Measurements from ENCODE around the gene STEAP1.
"Not testable (repeated sequence)": the region's sequence is repeated elsewhere in the genome, so short reads cannot be mapped to it uniquely, and the experiment has no call there.

The STEAP1 gene

DNA sequence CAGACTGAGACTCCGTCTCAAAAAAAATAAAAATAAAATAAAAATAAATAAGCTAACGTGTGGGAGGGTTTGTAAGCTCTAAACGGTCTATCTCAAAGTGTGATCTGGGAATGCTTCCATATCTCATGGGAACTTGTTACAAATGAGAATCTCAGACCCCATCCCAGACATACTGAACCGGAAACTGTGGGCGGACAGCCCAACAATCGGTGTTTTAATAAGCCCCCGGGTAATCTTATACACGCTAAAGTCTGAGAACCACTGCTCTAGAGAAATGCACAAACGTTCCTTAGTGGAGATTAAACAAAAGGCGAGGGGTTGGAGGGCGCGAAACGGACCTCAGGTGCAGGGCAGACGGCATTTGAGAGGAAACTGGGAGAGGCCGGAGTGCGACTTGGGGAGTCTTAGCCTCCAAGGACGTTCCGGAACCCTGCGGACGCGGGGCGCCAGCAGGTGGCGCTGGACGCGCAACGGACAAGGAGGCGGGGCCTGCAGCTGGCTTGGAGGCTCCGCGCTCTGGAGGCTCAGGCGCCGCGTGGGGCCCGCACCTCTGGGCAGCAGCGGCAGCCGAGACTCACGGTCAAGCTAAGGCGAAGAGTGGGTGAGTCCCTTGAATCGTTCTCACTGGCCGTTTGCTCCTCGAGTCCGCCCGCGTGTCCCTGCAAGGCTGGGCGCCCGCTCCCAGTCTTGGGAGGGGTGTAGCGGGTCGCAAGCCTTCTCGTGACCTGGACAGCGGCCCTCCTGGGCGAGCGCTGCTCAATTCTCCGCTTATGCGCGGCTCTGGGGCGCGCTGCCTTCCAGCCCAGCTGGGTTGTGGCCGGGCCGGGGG, at the start of gene STEAP1:
TSS of gene STEAP1 (plus strand) at position 527 of the 829 bp plus-strand sequence. CDS start 5,320 bp downstream, outside the sequence.
- H3K4me3 ChIP-seq (ENCODE audit: low read length), result peak within 1 kb of the TSS; percentile 53
- DNase-seq (ENCODE audit: low read depth), result peak; percentile 92
- TF ChIP-seq, protein P1, sequence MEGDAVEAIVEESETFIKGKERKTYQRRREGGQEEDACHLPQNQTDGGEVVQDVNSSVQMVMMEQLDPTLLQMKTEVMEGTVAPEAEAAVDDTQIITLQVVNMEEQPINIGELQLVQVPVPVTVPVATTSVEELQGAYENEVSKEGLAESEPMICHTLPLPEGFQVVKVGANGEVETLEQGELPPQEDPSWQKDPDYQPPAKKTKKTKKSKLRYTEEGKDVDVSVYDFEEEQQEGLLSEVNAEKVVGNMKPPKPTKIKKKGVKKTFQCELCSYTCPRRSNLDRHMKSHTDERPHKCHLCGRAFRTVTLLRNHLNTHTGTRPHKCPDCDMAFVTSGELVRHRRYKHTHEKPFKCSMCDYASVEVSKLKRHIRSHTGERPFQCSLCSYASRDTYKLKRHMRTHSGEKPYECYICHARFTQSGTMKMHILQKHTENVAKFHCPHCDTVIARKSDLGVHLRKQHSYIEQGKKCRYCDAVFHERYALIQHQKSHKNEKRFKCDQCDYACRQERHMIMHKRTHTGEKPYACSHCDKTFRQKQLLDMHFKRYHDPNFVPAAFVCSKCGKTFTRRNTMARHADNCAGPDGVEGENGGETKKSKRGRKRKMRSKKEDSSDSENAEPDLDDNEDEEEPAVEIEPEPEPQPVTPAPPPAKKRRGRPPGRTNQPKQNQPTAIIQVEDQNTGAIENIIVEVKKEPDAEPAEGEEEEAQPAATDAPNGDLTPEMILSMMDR (IDR thresholded peaks at IDR 0.05; ENCODE audit: insufficient read depth, low read depth, low read length, missing control alignments), result peak; percentile 69

DNA sequence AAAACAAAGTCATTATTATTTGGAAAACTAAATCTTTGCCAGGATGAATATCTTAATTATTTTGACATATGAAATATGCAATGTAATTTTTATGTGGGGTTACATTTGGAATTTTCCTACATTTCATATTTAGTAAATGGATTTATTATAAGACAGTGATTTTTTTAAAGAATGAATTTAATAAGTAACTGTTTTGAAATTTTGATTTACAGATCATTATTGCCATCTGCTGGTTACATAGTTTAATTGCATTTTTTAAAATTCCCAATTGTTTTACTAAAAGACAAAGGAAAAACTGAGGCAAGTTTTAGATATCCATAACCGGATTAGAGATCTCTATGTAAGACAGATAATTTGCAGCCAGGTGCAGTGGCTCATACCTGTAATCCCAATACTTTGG, 39.3 kb upstream of the STEAP1 start:
- not testable (repeated sequence) for H3K4me3 ChIP-seq (ENCODE audit: low read length); DNase-seq (ENCODE audit: low read depth)

DNA sequence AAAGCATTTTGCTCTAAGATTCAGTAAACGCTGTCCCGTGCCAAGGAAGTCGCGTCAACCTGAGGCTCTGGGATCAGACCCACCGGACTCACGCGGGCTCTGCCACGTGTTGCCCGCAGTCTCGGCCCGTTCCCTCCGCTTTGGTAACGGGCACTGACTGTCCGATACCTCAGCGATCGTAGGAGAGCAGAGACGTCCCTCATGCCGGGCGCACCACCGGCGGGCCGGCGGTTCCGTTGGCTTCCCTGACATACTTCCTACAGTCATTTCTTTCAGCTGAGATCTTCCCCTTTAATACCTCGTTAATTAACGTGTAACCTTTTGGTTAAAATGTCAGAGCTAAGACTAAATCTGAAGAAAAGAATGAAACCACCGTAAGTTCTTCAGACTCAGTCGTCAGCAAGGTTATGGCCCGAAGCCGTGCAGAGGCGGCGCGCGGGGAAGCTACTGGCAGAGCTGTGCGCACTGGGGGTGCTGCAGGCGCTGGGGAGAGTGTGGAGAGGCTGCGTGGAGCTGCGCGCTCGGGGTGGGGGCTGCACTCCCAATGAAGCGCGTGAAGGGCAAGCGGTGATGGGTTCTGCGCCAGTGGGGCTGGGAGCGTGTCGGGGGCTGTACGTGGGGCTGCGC, 35.6 kb upstream of the STEAP1 start:
- H3K4me3 ChIP-seq (ENCODE audit: low read length), result peak overlapping the region; percentile 6

DNA sequence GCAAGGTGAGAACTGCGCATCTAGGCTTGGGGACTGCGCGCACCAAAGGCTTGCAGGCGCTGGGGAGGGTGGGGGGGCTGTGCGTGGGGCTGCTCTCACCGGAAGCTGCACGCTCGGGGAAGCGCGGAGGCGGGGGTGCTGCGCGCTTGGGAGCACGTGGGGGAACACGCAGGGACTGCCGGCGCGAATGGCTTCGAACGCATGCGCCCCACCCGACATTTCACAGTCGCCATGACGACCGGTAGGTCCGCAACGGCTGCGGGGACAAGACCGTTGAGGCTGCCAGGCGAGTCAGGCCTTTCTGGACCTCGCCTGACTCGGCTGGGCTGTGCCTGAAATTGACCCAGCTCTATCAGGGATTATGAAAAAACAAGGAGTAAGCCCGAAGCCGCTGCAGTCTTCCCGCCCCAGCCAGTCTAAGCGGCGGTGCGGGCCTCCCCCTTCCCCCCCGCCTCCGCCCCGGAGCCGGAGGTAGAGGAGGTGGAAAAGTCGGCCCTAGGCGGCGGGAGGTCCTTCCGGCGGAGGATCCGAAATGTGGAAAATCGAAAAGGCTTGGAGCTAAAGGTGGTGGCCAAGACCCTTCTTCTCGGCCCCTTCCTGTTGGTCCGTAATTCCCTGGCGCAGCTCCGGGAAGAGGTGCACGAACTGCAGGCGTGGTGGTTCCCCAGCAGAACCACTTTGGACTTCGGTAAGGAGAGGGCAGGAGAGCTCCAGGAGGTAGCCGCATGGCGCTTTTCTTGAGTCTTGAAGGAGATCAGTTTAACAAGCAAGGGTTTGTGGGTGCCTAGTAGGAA, 34.9 kb upstream of the STEAP1 start:
- no peak for DNase-seq (ENCODE audit: low read depth)
- TF ChIP-seq, protein P1 (IDR thresholded peaks at IDR 0.05; ENCODE audit: insufficient read depth, low read depth, low read length, missing control alignments), result no peak
- peak overlapping the region; percentile 19 for H3K4me3 ChIP-seq (ENCODE audit: low read length)

More for the DNA sequence above, 35.6 kb upstream of the STEAP1 start:
- DNase-seq (ENCODE audit: low read depth), result peak; percentile 15

GRCh38 chr7:90120205-90120604, 34.1 kb upstream of the STEAP1 start:
- not testable (repeated sequence) for H3K4me3 ChIP-seq (ENCODE audit: low read length); DNase-seq (ENCODE audit: low read depth)

GRCh38 chr7:90131746-90132145, 22.5 kb upstream of the STEAP1 start:
- H3K4me3 ChIP-seq (ENCODE audit: low read length); DNase-seq (ENCODE audit: low read depth): not testable (repeated sequence)

DNA sequence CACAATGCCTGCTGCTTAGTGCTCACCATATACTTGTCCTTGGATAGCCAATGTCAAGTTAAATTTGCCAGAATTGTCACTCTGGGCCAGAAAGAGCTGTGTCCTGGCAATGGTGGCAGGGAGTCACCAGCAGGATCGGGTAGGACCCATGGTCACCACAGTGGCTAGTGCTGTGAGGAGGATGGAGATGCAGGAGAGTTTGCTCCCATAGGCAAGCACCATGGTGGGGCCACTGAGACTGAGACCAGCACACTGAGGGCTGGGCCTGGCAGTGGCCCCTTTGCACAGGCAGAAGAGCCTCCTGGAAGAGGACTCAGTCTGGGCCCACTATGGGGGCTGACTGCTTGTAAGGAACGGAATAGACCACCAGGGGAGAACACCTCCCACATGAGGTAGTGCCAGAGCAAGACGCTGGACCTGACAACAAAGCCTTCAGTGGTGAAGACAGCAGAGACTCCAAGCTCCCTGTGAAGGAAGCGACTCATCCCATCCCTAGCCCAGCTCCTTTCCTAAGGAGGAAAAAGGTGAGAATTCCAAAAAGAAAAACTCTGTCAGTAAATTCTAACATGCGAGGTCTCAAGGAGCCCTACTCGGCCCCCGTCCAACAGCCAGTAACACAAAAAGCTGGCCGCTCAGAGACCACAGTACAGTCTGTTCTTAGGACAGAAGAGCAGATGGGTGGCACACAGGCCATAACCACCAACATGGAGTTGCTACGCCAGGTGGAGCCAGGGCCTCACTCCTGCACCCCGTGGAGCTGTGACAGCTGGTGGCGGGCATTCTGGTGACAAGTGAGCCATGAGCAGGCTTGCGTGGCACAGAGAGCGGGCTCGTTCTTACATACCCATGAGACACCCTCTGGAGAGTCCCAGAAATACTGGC, 6.9 kb upstream of the STEAP1 start:
- not testable (repeated sequence) for H3K4me3 ChIP-seq (ENCODE audit: low read length); DNase-seq (ENCODE audit: low read depth)

DNA sequence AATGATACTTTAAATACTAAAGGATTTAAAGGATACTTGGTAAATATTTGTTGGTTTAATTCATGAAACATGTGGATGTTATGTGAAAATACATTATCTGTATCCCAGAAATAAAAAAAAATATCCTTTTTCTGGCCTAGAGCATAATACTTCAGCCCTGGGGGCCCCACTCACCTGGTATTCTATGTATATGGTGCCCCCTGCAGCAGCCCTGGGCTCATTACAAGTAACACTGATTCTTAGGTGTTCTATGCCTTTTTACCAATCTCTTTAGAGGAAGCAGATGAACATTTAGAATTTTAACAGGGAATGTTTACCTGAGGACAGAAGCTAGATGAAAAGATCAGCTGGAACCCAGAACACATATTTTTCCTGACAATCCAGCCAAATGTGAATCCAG, 4.8 kb upstream of the STEAP1 start:
- DNase-seq (ENCODE audit: low read depth), result peak; percentile 13
- TF ChIP-seq, protein P1 (IDR thresholded peaks at IDR 0.05; ENCODE audit: insufficient read depth, low read depth, low read length, missing control alignments), result peak; percentile 52
- not testable (repeated sequence) for H3K4me3 ChIP-seq (ENCODE audit: low read length)

DNA sequence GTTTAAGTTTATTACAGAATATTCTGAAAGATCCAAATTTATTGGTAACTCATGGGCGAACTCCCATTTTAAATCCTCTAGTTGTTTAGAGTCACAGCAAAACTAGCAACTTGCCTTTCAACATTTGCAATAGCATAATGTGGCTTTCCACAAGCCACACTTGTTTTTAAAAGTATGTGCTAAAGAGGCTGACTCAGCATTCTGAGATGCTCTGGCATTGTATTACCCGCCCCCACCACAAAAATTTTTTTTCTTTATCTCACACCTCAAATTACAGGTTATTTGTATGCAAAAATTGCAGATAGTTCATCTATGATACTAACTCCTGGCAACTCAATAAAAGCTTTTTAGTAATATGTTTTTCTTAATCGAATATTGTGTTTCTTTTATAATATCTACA, 2.4 kb upstream of the STEAP1 start:
- DNase-seq (ENCODE audit: low read depth); H3K4me3 ChIP-seq (ENCODE audit: low read length): not testable (repeated sequence)

All from epithelial cell of esophagus (primary cell).